Inflammatory macrophage (primary cell): ENCODE results near the gene AFF3.

Experiments used
- DNase-seq, 2 donors: peaks; one replicate each; pipeline ENCODE4 v3.0.0-alpha.2; 2020 to 2022

AFF3 gene

GRCh38 chr2:99918389-99918788 is 224.0 kb downstream of the AFF3 start:
- DNase-seq: no peak

GRCh38 chr2:99915108-99915675 is 227.2 kb downstream of the AFF3 start:
- no peak for DNase-seq

GRCh38 chr2:99911736-99912135 is 230.7 kb downstream of the AFF3 start:
- DNase-seq: no peak

- no peak for DNase-seq
Observed at GRCh38 chr2:99910902-99911301, 231.5 kb downstream of the AFF3 start.

GRCh38 chr2:99905636-99906035 is 236.8 kb downstream of the AFF3 start:
- no peak for DNase-seq

GRCh38 chr2:99905025-99905424 is 237.4 kb downstream of the AFF3 start:
- DNase-seq: no peak

- DNase-seq: no peak
Observed at GRCh38 chr2:99903981-99904380, 238.4 kb downstream of the AFF3 start.

- no peak for DNase-seq
Observed at GRCh38 chr2:99900556-99900955, 241.8 kb downstream of the AFF3 start.

- DNase-seq: no peak
Observed at GRCh38 chr2:99899882-99900281, 242.5 kb downstream of the AFF3 start.

- no peak for DNase-seq
Observed at GRCh38 chr2:99899058-99899855, 243.1 kb downstream of the AFF3 start.

- DNase-seq: peak; percentile 25 to 36
Observed at GRCh38 chr2:99898336-99899048, 243.9 kb downstream of the AFF3 start.

GRCh38 chr2:99891428-99891780 is 251.0 kb downstream of the AFF3 start:
- DNase-seq: no peak

- no peak for DNase-seq
Observed at GRCh38 chr2:99890568-99891427, 251.6 kb downstream of the AFF3 start.

- no peak for DNase-seq
Observed at GRCh38 chr2:99888617-99889016, 253.8 kb downstream of the AFF3 start.

GRCh38 chr2:99886418-99886817 is 256.0 kb downstream of the AFF3 start:
- DNase-seq: no peak

- no peak for DNase-seq
Observed at GRCh38 chr2:99883358-99883757, 259.0 kb downstream of the AFF3 start.

- DNase-seq: no peak
Observed at GRCh38 chr2:99881901-99882591, 260.3 kb downstream of the AFF3 start.

GRCh38 chr2:99880964-99881294 is 261.5 kb downstream of the AFF3 start:
- DNase-seq: no peak

- no peak for DNase-seq
Observed at GRCh38 chr2:99880148-99880963, 262.0 kb downstream of the AFF3 start.

- DNase-seq: no peak
Observed at GRCh38 chr2:99879481-99879880, 262.9 kb downstream of the AFF3 start.

GRCh38 chr2:99878581-99879350 is 263.6 kb downstream of the AFF3 start:
- DNase-seq: no peak
